Thoracic aorta (tissue), 2 donors: ENCODE measurements around the gene CALN1. TPM values are rescaled to one million over a fixed set of nuclear protein-coding genes. Genes with fewer than 3 reads are reported as not detected.

Experiments used
- ATAC-seq: fragments of 150-250 bp; one replicate; pipeline ENCODE4 v1.8.0; 2017; ENCODE audit warnings: low read depth; ENCODE audit not compliant: insufficient number of reproducible peaks, low FRiP score
- DNase-seq: peaks from one replicate; pipeline ENCODE4 v3.0.0-alpha.2; 2020; ENCODE audit warnings: low spot score
- H3K27ac ChIP-seq, 2 donors: fragments of 200-600 bp; sonication (generic); 1 replicate in 1 of 2; 2 replicates in 1 of 2; pipeline ENCODE4 v1.5.1; 2016; ENCODE audit warnings: mild to moderate bottlenecking in 2 of 2, moderate library complexity in 2 of 2
- H3K27me3 ChIP-seq: fragments of 200-600 bp; sonication (generic); replicated peaks from 2 replicates; pipeline ENCODE4 v1.6.0; 2016; ENCODE audit warnings: mild to moderate bottlenecking; ENCODE audit not compliant: insufficient read depth
- H3K36me3 ChIP-seq: fragments of 200-600 bp; sonication (generic); one replicate; pipeline ENCODE4 v1.5.1; 2016
- H3K4me1 ChIP-seq, 2 donors: fragments of 200-600 bp; sonication (generic); 1 replicate in 1 of 2; 2 replicates in 1 of 2; pipeline versions ENCODE4 v1.5.1 to v1.6.0; 2016; ENCODE audit warnings: low read depth in 2 of 2, mild to moderate bottlenecking in 1 of 2; ENCODE audit not compliant: control insufficient read depth in 1 of 2
- H3K4me3 ChIP-seq: fragments of 200-600 bp; sonication (generic); 2 replicates; pipeline ENCODE4 v1.5.1; 2016; ENCODE audit warnings: mild to moderate bottlenecking
- H3K9me3 ChIP-seq: fragments of 200-600 bp; sonication (generic); 2 replicates; pipeline ENCODE4 v1.5.1; 2016
- total RNA-seq, 2 donors: library from RNA; depleted of rRNA; stranded (reverse); fragments of >200 nt; gene quantifications; one replicate each; pipeline versions ENCODE4 v1.1.0 to v1.2.3, GENCODE V29; 2016
- TF ChIP-seq, protein P1 (sequence below): fragments of 200-600 bp; sonication (generic); IDR thresholded peaks from one replicate; pipeline ENCODE4 v1.5.1; 2019; ENCODE audit warnings: antibody characterized with exemption

The CALN1 gene
- total RNA-seq, 2 donors from 2014 or later, result not detected

DNA sequence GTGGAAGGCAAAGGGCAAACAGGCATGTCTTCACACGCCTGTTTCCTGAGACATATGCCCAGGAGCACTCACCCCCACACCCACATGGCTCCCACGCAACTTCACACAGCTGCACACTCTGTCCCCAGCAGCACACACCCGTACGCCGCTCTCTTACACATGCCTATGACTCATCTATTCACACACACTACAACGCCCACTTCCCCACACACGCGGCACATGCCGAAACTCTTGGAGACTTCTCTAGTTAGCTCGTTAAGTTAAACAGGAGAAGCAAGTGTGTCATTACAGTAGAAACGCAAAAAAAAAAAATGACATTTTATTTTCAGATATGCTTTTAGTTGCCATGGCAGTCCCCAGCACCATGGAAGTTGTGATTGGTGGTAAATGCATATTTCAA lies 6.7 kb downstream of the CALN1 start:
- no peak for DNase-seq
- ATAC-seq, result no peak

DNA sequence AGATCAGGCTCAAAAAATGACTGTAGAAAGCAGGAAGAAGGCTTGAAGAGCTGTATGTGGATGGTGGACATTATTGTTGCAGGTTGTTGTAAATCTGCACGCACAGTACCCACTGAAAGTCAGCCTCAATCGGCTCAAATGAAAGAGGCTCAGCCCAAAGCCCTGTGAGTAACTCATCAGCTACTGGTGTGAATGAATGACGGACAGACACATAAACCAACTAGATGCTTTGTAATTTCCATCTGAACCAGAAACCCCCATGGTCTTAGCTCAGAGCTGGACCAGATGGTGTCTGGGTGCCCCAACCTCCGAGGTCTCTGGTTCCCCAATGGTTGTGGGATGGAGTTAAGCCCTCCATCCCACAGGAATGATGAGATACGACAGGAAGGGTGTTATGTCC lies 7.4 kb downstream of the CALN1 start:
- Histone ChIP-seq H3K36me3 (no peaks in the 10 kb centered on the region), H3K4me3 (no peak overlapping the region), H3K27me3 (no peaks in the 10 kb centered on the region), H3K4me1 (no peaks in the 10 kb centered on the region), H3K27ac (no peak overlapping the region), H3K9me3 (no peaks in the 10 kb centered on the region)
- no peak for ATAC-seq
- no peak for DNase-seq
- TF ChIP-seq, protein P1, sequence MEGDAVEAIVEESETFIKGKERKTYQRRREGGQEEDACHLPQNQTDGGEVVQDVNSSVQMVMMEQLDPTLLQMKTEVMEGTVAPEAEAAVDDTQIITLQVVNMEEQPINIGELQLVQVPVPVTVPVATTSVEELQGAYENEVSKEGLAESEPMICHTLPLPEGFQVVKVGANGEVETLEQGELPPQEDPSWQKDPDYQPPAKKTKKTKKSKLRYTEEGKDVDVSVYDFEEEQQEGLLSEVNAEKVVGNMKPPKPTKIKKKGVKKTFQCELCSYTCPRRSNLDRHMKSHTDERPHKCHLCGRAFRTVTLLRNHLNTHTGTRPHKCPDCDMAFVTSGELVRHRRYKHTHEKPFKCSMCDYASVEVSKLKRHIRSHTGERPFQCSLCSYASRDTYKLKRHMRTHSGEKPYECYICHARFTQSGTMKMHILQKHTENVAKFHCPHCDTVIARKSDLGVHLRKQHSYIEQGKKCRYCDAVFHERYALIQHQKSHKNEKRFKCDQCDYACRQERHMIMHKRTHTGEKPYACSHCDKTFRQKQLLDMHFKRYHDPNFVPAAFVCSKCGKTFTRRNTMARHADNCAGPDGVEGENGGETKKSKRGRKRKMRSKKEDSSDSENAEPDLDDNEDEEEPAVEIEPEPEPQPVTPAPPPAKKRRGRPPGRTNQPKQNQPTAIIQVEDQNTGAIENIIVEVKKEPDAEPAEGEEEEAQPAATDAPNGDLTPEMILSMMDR, result no peak

More for the DNA sequence above, 6.7 kb downstream of the CALN1 start:
- Histone ChIP-seq H3K36me3 (no peaks in the 10 kb centered on the region), H3K9me3 (no peaks in the 10 kb centered on the region), H3K4me1 (no peaks in the 10 kb centered on the region), H3K27me3 (no peaks in the 10 kb centered on the region), H3K4me3 (no peak overlapping the region), H3K27ac (no peak overlapping the region)
- TF ChIP-seq, protein P1, result no peak

DNA sequence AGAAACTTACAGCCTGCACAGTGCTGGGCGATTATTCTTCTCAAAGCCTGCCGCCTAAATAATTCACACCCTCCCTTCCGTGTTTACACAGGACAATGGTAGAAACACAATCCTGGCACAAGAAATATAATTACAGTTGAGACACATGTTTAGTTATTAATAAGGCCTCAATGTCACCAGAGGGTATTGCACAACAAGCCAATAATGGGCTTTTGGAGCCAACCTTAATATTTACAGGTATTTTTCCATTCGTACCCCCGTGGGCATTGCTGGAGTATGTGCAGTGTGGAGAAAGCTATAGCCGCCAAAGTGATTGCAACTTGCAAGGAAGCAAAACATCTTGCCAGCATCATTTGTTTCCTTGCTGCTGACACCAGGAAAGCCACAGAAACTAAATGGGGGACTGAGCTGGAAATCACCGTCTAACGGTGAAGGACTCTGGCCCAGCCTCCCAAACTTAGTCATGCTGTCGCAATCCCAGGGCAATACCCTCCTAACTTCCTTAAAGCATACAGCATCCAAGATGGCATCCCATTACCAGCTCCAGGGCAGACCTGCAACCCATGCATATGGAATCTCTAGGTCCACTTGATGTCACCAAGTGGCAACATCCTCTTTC lies 8.6 kb downstream of the CALN1 start:
- Histone ChIP-seq H3K4me1 (no peaks in the 10 kb centered on the region), H3K27ac (no peak overlapping the region), H3K9me3 (no peaks in the 10 kb centered on the region), H3K4me3 (no peak overlapping the region), H3K36me3 (no peaks in the 10 kb centered on the region), H3K27me3 (no peaks in the 10 kb centered on the region)
- DNase-seq, result no peak
- TF ChIP-seq, protein P1, result no peak
- ATAC-seq, result no peak

DNA sequence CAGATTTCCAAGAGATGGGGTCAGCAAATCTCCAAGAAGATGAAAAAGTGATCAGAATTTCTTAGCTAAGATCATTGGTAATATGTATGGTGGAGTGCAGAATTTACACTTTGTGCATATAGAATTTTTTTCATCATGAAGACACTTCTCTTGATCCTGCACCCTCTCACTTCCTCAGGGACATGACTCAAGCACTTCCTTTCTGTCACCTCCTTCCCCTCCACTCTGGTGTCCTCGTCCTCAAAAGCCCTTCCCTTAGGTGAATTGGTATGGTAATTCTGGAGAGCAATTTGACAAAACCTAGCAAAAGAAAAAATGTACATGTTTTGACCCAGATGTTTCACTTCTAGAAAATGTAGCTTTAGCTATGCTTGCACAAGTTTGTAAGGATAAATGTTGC lies 18.1 kb downstream of the CALN1 start:
- no peak overlapping the region for H3K4me3 ChIP-seq
- H3K4me1 ChIP-seq, result no peaks in the 10 kb centered on the region
- TF ChIP-seq, protein P1, result no peak
- no peaks in the 10 kb centered on the region for H3K27me3 ChIP-seq
- no peak overlapping the region for H3K27ac ChIP-seq
- H3K9me3 ChIP-seq, result no peaks in the 10 kb centered on the region
- ATAC-seq (no peak), DNase-seq (no peak)
- H3K36me3 ChIP-seq, result no peaks in the 10 kb centered on the region

DNA sequence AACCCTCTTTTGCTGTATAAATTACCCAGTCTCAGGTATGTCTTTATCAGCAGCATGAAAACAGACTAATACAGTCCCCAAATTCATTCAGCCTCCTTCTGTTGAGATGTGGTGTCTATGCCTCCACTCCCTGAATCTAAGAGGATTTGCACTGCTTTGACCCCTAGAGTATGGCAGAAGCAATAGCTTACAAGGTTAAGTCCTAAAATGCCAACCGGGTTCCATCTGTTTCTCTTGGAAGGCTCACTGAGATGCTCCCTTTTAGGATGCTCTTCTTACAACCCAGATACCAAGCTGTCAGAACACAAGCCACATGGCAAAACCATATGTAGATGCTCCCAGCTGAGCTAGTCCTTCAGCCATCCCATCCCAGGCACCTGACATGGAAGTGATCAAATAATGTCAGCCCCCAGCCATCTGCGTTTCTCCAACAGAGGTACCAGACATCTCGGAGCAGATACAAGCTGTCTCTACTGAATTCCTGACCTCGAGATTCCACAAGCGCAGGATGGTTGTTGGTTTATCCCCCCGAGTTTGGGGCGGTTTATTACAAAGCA lies 20.2 kb downstream of the CALN1 start:
- Histone ChIP-seq H3K4me3 (no peak overlapping the region), H3K27me3 (no peaks in the 10 kb centered on the region), H3K4me1 (no peaks in the 10 kb centered on the region), H3K9me3 (no peaks in the 10 kb centered on the region), H3K36me3 (no peaks in the 10 kb centered on the region), H3K27ac (no peak overlapping the region)
- DNase-seq, result no peak
- TF ChIP-seq, protein P1, result no peak
- ATAC-seq, result no peak
